AG10803 (cell line): Measurements from ENCODE around the gene TMEM192.

ENCODE experiments used
- DNase-seq: peaks from one replicate; pipeline ENCODE4 v3.0.0; 2010; ENCODE audit warnings: low read depth
- H3K4me3 ChIP-seq: 2 replicates; pipeline ENCODE4 v1.5.1; 2011; ENCODE audit warnings: mild to moderate bottlenecking, low read length, control low read depth
- TF ChIP-seq, protein P1 (sequence below): conservative IDR thresholded peaks from 2 replicates; pipeline ENCODE4 v1.5.1; 2011; ENCODE audit warnings: mild to moderate bottlenecking, low read length, control low read depth, inconsistent platforms

The TMEM192 gene

DNA sequence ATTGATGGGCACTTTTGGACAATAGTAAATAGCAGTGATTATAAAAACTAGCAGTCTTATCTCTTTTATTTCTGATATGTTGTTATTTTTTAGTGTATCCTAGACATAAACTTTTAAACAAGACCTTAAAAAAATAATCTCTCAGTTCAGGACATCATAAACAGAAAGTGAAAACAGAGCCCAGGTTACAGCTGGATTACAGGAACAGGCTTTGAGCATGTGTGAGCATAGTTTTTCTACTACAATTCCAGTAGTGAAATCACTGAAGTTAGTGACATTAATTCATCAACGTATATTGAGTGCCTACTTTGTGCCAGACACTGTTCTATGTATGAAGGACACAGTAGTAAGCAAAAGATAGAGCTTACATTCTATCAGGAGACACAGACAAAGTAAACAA, 42.1 kb downstream of the TMEM192 start:
- H3K4me3 ChIP-seq = no peak overlapping the region
- TF ChIP-seq, protein P1, sequence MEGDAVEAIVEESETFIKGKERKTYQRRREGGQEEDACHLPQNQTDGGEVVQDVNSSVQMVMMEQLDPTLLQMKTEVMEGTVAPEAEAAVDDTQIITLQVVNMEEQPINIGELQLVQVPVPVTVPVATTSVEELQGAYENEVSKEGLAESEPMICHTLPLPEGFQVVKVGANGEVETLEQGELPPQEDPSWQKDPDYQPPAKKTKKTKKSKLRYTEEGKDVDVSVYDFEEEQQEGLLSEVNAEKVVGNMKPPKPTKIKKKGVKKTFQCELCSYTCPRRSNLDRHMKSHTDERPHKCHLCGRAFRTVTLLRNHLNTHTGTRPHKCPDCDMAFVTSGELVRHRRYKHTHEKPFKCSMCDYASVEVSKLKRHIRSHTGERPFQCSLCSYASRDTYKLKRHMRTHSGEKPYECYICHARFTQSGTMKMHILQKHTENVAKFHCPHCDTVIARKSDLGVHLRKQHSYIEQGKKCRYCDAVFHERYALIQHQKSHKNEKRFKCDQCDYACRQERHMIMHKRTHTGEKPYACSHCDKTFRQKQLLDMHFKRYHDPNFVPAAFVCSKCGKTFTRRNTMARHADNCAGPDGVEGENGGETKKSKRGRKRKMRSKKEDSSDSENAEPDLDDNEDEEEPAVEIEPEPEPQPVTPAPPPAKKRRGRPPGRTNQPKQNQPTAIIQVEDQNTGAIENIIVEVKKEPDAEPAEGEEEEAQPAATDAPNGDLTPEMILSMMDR = no peak
- no peak for DNase-seq

DNA sequence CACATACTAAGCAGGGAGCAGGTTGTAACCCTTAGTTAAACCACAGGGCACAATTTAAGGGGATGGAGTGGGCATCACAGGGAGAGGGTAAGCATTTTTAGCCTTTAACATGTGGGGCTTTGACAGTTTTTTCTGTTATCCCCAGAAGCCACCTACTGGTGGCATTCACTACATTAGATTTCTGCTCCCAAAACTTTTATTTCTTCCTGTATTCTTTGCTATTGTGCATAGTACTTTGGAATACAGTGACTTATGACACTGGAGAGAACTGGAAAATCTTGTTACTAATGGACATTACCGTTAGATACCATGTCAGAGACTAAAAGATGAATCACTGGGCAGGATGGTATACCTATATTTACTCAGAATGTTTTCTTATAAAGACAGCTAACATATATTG, 51.7 kb downstream of the TMEM192 start:
- no peak overlapping the region for H3K4me3 ChIP-seq
- DNase-seq = no peak
- TF ChIP-seq, protein P1 = peak; percentile 38

DNA sequence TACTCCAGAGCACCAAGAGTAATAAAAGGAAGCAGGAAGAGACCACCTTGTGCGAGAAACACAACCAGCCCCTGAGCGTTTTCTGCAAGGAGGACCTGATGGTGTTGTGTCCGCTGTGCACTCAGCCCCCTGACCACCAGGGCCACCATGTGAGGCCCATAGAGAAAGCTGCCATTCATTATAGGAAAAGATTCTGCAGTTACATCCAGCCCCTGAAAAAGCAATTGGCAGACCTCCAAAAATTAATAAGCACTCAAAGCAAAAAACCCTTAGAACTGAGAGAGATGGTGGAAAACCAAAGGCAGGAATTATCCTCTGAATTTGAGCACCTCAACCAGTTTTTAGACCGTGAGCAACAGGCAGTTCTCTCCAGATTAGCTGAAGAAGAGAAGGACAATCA, 53.3 kb downstream of the TMEM192 start:
- H3K4me3 ChIP-seq = no peak overlapping the region
- TF ChIP-seq, protein P1 = no peak
- DNase-seq = no peak

DNA sequence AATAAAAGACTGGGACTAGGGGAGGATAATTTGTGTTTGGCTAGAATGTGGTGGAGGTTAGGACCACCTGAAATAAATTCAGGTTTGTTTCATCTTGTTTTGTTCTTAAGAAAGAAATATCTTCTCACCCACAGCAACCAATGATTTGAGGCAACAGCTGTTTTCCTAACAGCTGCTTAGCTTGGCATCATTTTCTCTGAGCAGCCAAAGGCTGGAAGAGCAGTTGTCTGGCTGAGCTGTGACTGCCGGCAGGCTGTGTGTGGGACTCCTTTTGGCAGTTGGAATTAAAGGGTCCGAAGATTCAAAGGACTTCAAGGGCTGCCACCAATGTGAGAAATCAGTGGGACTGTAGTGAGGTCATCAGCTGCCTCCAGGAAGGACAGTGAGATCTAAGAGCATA, 54.0 kb downstream of the TMEM192 start:
- TF ChIP-seq, protein P1 = no peak
- DNase-seq = no peak

DNA sequence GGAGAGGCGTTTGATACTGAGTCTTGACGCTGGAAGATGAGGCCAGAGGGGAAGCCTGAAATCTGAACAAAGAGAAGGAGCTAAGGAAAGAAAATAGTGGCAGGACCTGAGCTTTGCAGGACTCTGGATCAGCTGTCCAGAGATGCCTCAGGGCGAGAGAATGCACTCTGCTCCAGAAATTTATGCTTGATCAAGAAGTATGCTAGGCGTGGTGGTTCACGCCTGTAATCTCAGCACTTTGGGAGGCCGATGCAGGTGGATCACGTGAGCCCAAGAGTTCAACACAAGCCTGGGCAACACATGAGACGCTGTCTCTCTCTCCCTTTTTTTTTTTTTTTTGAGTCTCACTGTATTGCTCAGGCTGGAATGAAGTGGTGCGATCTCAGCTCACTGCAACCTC, 57.1 kb downstream of the TMEM192 start:
- no peak for DNase-seq
- H3K4me3 ChIP-seq = no peak overlapping the region

More for the DNA sequence above, 54.0 kb downstream of the TMEM192 start:
- no peak overlapping the region for H3K4me3 ChIP-seq

DNA sequence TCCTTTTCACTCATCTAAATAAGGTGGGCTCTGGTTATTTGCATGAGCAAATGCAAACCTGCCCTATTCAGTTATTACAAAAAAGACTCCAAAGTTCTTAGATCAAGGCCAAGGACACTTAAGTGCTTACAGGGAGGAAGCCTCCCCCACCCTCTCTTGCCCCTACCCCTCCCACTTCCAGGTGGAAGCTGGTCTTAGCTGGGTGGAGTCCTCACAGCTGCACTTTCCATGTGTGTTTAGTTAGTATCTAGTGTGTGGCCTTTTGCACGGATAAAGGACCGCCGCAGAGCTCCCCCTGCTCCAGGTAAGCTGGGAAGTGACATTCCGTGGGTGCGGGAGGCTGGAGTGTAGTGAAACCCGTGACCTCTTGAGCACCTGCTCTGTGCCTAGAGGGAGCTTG, 59.0 kb downstream of the TMEM192 start, which contains the start of gene TRIM75:
TRIM75 (plus strand) TSS at position 222 of the 400 bp plus-strand sequence. CDS start 5,282 bp downstream, outside the sequence.
- H3K4me3 ChIP-seq = no peak within 1 kb of the TSS
- TF ChIP-seq, protein P1 = no peak
- no peak for DNase-seq

More for the DNA sequence above, 57.1 kb downstream of the TMEM192 start:
- TF ChIP-seq, protein P1 = no peak

DNA sequence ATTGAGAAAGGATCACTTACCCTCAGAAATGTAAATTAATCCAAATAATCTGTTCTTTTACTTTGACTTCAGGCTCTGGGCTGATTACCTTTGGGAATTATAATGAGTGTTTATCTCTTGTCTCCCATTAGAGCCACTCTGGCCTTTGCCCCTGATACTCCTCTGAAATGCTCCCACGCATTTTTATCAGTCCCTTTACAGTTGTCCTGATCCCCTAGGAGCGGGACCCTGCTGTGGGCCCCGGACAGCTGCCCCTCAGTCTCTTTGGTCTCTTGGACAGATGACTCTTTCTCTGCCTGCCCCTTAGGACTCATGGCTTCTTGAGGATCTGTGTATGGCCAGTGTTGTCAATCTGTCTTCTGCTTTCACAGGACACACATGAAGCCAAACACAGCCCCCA, 60.0 kb downstream of the TMEM192 start:
- no peak overlapping the region for H3K4me3 ChIP-seq
- no peak for DNase-seq
- TF ChIP-seq, protein P1 = no peak
